Stimulated activated CD8-positive, alpha-beta memory T cell treated with anti-CD3 and anti-CD28 coated beads, Interleukin-4, amount 100 ng/mL, for 48 hours (primary cell): ENCODE measurements around the gene WASL.
"Not testable (repeated sequence)": the region's sequence is repeated elsewhere in the genome, so short reads cannot be mapped to it uniquely, and the experiment has no call there.

Experiments used
- DNase-seq: peaks from one replicate; pipeline ENCODE4 v3.0.0-alpha.2; 2020

WASL gene

DNA sequence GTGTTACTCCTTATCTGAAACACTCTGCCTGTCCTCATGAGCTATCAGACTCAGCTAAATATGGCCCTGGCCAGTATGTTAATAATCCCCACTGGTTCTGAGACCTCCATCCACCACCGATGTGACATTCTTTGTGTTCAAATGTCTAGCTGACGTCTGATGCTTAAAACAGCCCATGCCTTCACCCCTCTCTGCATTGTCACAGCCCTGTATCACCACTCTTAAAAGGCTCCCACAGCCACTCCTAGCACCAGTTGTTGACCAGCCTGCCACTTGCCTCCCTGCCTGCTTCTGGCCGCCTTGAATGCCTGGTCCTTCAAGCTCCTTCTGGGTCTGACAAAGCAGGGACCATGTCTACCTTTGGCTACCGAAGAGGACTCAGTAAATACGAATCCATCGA lies 93.2 kb downstream of the WASL start, which contains the start of gene LMOD2:
Gene LMOD2 (plus strand): TSS at position 253 of the 400 bp plus-strand sequence. CDS start 98 bp downstream, at position 351.
- no peak for DNase-seq

DNA sequence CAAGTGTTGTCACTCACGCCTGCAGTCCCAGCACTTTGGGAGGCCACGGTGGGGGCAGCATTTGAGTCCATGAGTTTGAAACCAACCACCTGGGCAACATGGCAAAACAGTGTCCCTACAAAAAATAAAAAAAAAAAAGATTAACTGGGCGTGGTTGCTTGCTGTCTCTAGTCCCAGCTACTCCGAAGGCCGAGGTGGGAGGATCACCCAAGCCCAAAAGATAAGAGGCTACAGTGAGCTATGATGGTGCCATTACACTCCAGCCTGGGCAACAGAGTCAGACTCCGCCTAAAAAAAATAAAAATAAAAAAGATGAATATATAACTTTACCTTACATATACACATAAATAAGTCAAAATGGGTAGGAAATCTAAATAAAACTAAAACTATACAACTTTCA lies 95.6 kb downstream of the WASL start:
- no peak for DNase-seq

DNA sequence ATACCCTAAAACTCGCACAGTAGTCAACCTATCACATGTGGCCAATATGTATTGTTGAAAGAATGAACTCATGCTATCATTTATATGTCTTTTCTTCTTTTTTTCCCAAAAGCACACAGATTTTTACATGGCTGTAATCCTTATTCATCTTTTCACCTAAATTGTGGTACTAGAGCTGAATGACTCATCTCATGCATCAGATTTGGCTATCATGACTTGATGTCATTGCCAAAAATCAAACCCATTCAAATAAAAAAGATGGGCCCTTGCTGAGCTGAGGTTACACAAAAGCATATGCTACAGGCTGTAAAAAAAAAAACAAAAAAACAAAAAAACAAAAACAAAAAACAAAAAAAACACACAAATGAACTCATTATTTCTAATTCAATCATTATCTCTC lies 96.4 kb downstream of the WASL start:
- DNase-seq, result no peak

DNA sequence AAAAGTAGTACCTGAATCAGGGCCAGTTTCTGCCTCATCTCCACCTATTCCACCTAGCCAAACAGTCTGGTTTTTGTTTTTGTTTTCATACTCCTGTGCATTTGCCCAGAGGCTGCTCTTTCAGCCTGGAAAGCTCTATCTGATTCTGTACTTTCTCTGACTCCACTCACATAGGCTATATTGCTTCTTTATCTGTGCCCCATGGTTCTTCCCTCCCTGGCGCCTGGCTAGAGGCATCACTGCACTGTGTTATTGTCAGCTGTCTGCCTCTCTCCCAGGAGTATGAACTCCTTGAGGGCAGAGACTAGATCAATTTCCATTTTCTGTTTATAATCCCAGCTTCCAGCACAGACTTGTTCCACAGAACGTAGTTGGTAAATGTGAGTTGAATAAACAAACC lies 98.2 kb downstream of the WASL start:
- DNase-seq, result no peak

DNA sequence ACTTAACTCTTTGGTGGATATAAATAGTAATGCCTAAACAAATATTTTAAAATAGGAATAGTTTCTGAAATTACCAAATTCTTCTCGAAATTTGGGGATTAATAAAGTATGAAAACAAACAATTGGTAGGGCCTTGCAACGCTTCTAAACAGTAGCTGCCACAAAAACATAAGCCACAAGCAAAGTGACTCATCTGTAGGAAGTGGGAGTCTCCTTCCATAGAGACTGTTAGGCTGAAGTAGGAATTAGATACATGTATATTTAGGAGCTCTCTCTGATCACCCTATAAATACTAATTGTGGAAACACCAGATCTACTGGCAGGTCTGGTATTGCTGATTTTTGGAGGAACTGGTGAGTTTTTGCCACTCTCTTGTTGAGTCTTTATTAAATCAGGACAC lies 98.8 kb downstream of the WASL start:
- DNase-seq, result no peak

DNA sequence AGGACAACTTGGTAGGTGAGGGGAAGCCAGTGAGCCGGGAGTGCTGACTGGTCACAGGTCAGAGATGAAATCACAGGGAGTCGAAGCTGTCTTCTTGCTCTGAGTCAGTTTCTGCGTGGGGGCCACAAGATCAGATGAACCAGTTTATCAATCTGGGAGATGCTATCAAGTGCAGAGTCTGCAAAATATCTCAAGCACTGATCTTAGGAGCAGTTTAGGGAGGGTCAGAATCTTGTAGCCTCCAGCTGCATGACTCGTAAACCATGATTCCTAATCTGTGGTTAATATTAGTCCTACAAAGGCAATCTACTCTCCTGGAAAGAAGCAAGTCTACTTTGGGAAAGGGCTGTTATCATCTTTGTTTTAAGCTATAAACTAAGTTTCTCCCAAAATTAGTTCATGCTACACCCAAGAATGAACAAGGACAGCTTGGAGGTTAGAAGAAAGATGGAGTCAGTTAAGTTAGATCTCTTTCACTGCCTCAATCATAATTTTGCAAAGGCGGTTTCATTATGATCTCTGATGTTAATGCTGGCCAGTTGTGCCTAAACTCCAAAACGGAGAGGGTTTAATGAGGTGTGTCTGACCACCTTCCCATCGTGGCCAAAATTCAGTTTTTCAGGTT lies 101.6 kb downstream of the WASL start:
- DNase-seq, result no peak

DNA sequence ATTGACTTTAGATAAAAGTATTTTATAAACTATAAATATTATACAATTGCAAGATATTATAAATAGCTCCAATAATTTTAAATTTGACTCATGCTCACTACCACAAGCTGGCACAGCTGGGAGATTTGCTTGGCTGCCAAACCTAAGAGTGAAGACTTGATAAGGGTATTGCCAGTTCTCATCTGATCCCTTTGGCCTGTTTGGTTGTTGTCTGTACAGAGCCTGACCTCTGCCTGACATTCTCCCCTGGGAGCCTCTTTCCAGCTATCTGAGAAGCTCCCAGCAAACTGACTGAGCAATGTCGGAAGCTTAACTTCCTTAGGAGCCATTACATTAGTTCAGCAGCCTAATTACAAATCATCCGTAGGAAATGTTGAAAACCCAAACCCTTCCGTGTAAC lies 103.3 kb downstream of the WASL start:
- DNase-seq, result no peak

DNA sequence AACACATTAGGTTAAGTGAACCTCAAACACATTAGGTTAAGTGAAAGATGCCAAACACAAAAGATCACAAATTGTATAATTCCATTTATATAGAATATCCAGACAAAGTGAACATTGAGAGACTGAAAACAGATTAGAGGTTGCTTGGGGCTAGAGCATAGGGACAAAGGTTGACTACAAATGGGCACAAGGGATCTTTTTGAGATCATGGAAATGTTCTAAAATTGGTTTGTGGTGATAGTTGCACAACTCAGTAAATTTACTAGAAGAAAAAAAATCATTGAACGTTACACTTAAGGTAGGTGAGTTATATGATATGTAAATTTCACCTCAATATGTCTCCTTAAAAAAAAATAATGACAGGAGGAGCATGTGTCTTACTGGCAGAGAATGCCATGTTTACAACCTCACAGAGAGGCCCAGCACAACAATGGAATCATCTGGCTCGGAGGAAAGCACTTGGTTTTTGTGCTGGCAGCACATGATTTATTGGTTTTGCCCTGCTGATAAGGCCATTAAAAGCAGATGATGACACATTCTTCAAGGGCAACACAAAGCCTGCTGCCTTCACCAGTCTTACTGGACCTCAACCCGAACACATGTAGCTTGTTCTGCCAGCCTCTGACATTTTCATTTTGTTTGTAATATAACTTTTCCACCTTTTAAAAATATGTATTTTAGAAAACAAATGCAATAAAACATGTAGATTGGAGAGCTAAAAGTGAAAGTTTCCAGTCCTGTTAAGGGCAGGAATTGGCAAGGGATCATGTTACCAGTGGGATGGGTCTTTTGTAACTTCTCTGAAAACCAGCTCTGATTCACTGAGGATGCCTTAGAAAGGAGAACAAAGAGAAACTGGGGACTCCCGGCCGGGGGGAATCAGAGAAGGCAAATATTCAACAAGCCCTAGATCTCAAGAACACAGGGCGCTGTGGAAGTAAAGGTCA lies 105.0 kb downstream of the WASL start:
- no peak for DNase-seq

DNA sequence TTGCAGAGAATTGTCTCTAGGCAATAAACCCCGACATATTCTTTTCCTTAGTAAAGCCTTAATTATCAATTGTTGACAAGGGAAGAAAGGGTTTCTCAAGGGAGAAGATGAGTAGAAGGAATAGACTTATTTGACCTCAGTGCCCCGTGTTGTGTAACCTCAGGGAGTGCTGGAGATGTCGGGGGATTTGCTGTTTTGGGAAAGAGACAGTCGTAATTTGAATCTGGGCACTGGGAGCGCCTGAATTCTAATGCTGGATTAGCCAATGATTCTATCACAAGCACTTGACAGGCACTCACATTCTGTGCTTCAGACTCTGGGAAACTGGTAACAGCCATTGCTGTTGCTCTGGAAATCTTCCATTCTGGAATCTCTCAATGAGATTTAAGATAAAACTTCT lies 106.9 kb downstream of the WASL start:
- DNase-seq, result no peak

DNA sequence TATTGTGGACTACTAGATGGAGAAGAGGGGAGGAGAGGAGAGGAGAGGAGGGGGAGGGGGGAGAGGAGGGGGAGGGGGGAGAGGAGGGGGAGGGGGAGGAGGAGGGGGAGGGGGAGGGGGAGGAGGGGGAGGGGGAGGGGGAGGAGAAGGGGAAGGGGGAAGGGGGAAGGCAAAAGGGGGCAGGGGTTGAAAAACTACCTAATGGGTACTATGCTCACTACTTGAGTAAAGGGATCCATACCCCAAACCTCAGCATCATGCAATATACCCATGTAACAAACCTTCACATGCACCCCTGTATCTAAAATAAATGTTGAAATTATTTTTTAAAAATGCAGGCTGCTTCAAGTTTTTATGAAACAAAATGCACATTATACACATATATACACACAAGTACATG lies 108.2 kb downstream of the WASL start:
- DNase-seq, result no peak

DNA sequence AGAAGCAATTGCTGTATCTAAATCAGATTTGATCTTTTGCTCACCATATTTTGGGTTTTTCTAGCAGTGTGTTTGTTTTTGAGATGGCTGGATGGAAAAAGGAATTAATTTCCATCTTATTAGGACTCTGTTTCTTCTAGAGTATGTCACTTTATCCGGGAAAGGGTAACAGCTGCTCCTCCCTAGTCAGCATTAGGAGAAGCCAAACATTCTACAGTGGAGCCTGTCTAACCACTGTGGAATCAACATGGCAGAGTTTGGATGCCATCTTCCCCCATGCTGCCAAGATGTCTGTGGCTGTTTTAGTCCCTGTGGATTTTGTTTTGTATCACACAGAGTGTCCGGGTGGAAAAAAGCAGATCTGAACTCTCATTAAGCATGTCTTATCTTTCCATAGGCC lies 109.2 kb downstream of the WASL start:
- no peak for DNase-seq

DNA sequence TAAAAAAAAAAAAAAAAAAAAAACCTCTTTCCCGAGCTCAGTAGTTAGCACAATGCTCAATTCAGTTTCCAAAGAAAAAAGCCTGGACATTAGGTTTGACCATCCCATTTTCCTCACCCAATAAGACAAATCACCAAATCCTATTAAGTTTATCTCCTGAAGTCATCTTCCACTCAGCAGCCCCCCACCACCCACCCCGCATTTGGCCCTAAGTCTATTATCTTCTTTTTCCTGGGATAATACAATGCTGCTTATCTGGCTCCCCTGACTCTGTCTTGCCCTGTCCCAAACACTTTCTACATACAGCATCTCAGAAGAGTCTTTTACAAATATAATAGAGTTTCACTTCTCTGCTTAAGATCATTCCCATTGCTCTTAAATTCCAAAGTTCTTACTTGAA lies 110.9 kb downstream of the WASL start:
- DNase-seq, result no peak

DNA sequence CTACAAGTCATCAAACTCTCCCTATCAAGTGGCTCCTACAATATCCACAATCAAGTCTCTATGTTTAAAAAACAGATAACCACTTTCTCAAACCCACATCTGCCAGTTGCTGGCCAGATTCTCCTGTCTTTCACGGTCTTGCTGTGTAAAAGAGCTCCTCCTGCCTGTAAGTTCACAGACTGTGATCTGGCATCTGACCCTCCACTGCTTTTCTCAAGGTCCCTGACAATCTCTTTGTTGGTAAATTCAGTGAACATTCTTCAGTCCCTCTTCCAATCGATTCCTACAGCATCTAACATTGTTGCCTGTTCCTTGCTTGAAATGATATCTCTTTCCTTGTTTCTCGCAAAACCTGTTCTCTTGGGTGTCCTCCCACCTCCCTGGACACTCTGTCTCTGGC lies 111.6 kb downstream of the WASL start:
- no peak for DNase-seq

DNA sequence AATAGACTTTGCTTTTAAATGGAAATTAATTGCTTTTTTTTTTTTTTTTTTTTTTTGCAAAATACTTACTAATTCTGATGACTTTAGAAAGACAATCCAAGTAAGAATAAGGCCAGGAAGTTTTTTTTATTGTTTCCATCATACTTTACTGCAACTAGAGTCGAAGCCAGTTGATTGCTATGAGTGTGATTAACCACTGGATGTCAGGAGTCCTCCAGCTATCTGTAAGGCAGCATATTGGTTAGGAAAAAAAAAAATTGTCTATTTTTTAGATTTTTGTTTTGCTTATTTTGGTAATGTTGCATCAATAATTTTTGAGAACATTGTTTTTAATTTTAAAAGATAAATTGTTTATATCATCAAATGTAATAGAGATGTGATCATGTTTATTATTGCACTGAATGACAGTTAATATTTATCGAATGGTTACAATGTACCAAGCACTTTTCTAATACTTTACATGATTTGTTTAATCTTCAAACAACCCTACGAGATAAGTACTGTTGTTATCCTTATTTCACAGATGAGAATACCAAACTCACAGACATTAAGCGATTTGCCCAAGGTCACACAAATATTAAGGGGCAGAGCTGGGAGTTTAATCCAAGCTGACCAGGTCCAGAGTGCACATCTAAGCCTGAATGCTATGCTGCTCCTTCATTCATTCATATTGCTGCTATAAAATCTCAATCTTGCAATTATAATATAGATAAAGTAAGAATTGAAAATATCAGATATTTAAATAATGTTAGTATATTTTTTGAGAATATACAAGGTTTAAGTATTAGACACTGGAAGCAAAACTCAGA lies 113.0 kb downstream of the WASL start:
- DNase-seq, result no peak

DNA sequence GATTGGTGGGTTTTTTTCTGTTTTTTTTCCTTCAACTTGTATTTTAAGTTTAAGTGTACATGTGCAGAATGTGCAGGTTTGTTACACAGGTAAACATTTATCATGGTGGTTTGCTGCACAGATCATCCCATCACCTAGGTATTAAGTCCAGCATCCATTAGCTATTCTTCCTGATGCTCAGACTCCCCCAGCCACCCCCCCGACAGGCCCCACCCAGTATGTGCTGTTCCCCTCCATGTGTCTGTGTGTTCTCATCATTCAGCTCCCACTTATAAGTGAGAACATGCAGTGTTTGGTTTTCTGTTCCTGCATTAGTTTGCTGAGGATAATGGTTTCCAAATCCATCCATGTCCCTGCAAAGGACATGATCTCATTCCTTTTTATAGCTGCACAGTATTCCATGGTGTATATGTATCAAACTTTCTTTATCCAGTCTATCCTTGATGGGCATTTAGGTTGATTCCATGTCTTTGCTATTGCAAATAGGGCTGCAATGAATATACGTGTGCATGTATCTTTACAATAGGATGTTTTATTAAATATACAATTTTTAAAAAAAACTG lies 114.7 kb downstream of the WASL start:
- DNase-seq, result not testable (repeated sequence)

DNA sequence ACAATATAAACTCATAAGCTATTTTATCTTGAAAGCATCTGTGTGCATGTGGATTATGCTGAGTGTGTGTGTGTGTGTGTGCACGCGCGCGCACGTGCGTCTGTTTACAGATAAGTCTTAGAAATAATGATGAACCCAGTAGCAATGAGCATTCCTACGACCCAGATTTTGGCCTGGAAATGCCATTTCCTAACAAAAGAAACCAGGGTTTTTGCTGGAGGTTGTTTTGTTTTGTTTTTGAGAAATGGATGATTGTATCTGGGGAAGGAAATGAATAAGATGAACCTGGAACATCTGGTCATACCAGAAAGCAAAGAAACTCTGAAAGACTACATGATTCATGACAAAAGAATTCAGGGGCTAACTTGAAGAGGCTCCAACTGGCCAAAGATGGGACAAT lies 115.2 kb downstream of the WASL start:
- no peak for DNase-seq

DNA sequence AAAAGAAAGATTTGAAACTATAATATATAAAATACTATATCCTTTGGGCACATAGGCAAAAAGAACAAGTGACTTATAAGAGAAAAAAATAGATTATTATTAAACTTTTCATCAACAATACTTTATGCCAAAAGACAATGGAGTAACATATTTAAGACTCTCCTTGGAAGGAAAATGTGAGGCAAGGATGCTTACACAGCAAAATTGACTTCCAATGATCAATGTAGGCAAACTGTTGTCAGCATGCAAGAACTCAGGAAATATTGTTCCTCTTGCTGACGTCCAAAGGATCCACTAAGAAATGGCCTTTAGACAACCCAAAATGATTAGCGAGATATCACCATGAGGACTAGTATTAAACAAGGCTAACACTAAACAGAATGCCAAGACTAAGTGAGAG lies 116.0 kb downstream of the WASL start:
- DNase-seq, result no peak
